NCI-H748 (cell line): Measurements from ENCODE around the gene SSH2.

Experiments
- DNase-seq: peaks from one replicate; lab custom pipeline; 2025; ENCODE audit not compliant: unreplicated experiment; lab: John Stamatoyannopoulos, UW

Gene SSH2

GRCh38 chr17:29594519-29595090 is 335.4 kb downstream of the SSH2 start:
- DNase-seq, result no peak

- DNase-seq, result peak; percentile 65
These were observed 336.2 kb downstream of the SSH2 start for GRCh38 chr17:29593591-29594518.

- DNase-seq, result peak; percentile 85
These were observed 337.0 kb downstream of the SSH2 start, which contains the start of gene ANKRD13B for GRCh38 chr17:29592850-29593551. Gene ANKRD13B (plus strand): TSS chr17:29593132. CDS start chr17:29593622, 490 bp downstream.

GRCh38 chr17:29591737-29592608 is 338.1 kb downstream of the SSH2 start:
- peak; percentile 94 for DNase-seq

- peak; percentile 59 for DNase-seq
These were observed 338.8 kb downstream of the SSH2 start for GRCh38 chr17:29591146-29591736.

- peak; percentile 56 for DNase-seq
These were observed 339.4 kb downstream of the SSH2 start for GRCh38 chr17:29590411-29591145.

GRCh38 chr17:29589524-29590410 is 340.3 kb downstream of the SSH2 start, which contains the start of gene GIT1:
Gene GIT1 (minus strand): TSS chr17:29589648. CDS start chr17:29589378, 270 bp downstream.
- DNase-seq, result peak; percentile 94

GRCh38 chr17:29588562-29589411 is 341.2 kb downstream of the SSH2 start:
- peak; percentile 76 for DNase-seq

- DNase-seq, result no peak
These were observed 341.9 kb downstream of the SSH2 start for GRCh38 chr17:29588017-29588561.

- DNase-seq, result no peak
These were observed 342.4 kb downstream of the SSH2 start for GRCh38 chr17:29587591-29587990.

GRCh38 chr17:29586676-29587469 is 343.2 kb downstream of the SSH2 start:
- DNase-seq, result no peak

GRCh38 chr17:29585080-29585751 is 344.8 kb downstream of the SSH2 start:
- DNase-seq, result no peak

GRCh38 chr17:29584452-29585079 is 345.5 kb downstream of the SSH2 start:
- DNase-seq, result no peak

- DNase-seq, result no peak
These were observed 346.4 kb downstream of the SSH2 start for GRCh38 chr17:29583324-29584248.
